WTC11 (cell line): ENCODE results near the gene PHACTR2. TPM values are rescaled to one million over a fixed set of nuclear protein-coding genes. Genes with fewer than 3 reads are reported as not detected.
A peak's percentile ranks its signal among the peaks of the same experiment; 100 is the strongest.
"Not testable (repeated sequence)": the region's sequence is repeated elsewhere in the genome, so short reads cannot be mapped to it uniquely, and the experiment has no call there.

Experiments
- ATAC-seq: fragments of 200-7000 bp; cut with Tn5 transposase; 2 replicates; pipeline ENCODE4 v1.10.0; 2021; ENCODE audit warnings: mild to moderate bottlenecking, moderate library complexity
- CTCF ChIA-PET: fragments of 300-600 bp; sonication (Branson Sonifier 250); formaldehyde crosslinking; loops from one replicate; lab custom pipeline; 2021; ENCODE audit warnings: antibody characterized with exemption; lab: Charles Lee
- POLR2A ChIA-PET: fragments of 350-600 bp; sonication (Branson Sonifier 250); formaldehyde crosslinking; loops from one replicate; lab custom pipeline; 2021; ENCODE audit warnings: antibody characterized with exemption; lab: Charles Lee
- DNase-seq: peaks from one replicate; pipeline ENCODE4 v3.0.0; 2021; ENCODE audit warnings: low spot score
- H3K27ac Mint-ChIP-seq: 2 replicates; pipeline ENCODE4 v1.8.0; 2021; ENCODE audit warnings: mixed read lengths
- H3K27me3 Mint-ChIP-seq: 2 replicates; pipeline ENCODE4 v1.8.0; 2021; ENCODE audit warnings: low read depth, mild to moderate bottlenecking, moderate library complexity, mixed read lengths
- H3K36me3 Mint-ChIP-seq: 2 replicates; pipeline ENCODE4 v1.8.0; 2021; ENCODE audit warnings: mixed read lengths
- H3K4me1 Mint-ChIP-seq: 2 replicates; pipeline ENCODE4 v1.8.0; 2022; ENCODE audit warnings: mixed read lengths
- H3K4me3 Mint-ChIP-seq: 2 replicates; pipeline ENCODE4 v1.8.0; 2021; ENCODE audit warnings: mild to moderate bottlenecking, moderate library complexity, mixed read lengths
- H3K9me3 Mint-ChIP-seq: 2 replicates; pipeline ENCODE4 v1.8.0; 2021; ENCODE audit warnings: mixed read lengths
- CREM ChIP-seq: sonication (generic); formaldehyde crosslinking; IDR thresholded peaks from 2 replicates; pipeline ENCODE4 v1.8.1; 2022; ENCODE audit warnings: mild to moderate bottlenecking, missing genetic modification reagents, moderate library complexity
- E2F1 ChIP-seq: sonication (generic); formaldehyde crosslinking; IDR thresholded peaks from 2 replicates; pipeline ENCODE4 v1.8.0; 2022; ENCODE audit warnings: mild to moderate bottlenecking, missing genetic modification reagents
- ELF4 ChIP-seq: sonication (generic); formaldehyde crosslinking; IDR thresholded peaks from 2 replicates; pipeline ENCODE4 v1.8.1; 2022; ENCODE audit warnings: low read depth, mild to moderate bottlenecking, moderate library complexity, missing genetic modification reagents
- EMX1 ChIP-seq: fragments of 250-450 bp; sonication (Bioruptor Pico); IDR thresholded peaks from 2 replicates; pipeline ENCODE4 v1.8.0; 2021; ENCODE audit warnings: mild to moderate bottlenecking
- GTF2I ChIP-seq: fragments of 250-450 bp; sonication (Bioruptor Pico); conservative IDR thresholded peaks from 2 replicates; pipeline ENCODE4 v1.4.0; 2021; ENCODE audit warnings: mild to moderate bottlenecking
- HMGA2 ChIP-seq: fragments of 250-450 bp; sonication (Bioruptor Pico); IDR thresholded peaks from 2 replicates; pipeline ENCODE4 v1.4.0; 2021; ENCODE audit warnings: mild to moderate bottlenecking, moderate library complexity
- HMGXB4 ChIP-seq: sonication (generic); formaldehyde crosslinking; IDR thresholded peaks from 2 replicates; pipeline ENCODE4 v1.8.1; 2023; ENCODE audit warnings: mild to moderate bottlenecking, moderate library complexity, missing genetic modification reagents
- MLX ChIP-seq: sonication (generic); formaldehyde crosslinking; IDR thresholded peaks from 2 replicates; pipeline ENCODE4 v1.8.1; 2023; ENCODE audit warnings: mild to moderate bottlenecking, missing genetic modification reagents, moderate library complexity
- NFE2L1 ChIP-seq: sonication (generic); formaldehyde crosslinking; IDR thresholded peaks from 2 replicates; pipeline ENCODE4 v1.8.1; 2023; ENCODE audit warnings: missing genetic modification reagents
- PRDM15 ChIP-seq: sonication (generic); formaldehyde crosslinking; IDR thresholded peaks from 2 replicates; pipeline ENCODE4 v1.8.0; 2022; ENCODE audit warnings: missing genetic modification reagents
- ZNF121 ChIP-seq: sonication (generic); formaldehyde crosslinking; IDR thresholded peaks from 2 replicates; pipeline ENCODE4 v1.8.0; 2023; ENCODE audit warnings: missing genetic modification reagents
- total RNA-seq: library from RNA; stranded (reverse); gene quantifications from 3 replicates; pipeline ENCODE4 v1.2.3, GENCODE V29; 2021
- TF ChIP-seq, protein P1 (sequence below): sonication (generic); formaldehyde crosslinking; IDR thresholded peaks from 2 replicates; pipeline ENCODE4 v1.8.0; 2023; ENCODE audit warnings: mild to moderate bottlenecking, missing genetic modification reagents
- TF ChIP-seq, protein P2 (sequence below): sonication (generic); formaldehyde crosslinking; conservative IDR thresholded peaks from 2 replicates; pipeline ENCODE4 v1.8.1; 2022; ENCODE audit warnings: mild to moderate bottlenecking, missing genetic modification reagents
- TF ChIP-seq, protein P3 (sequence below): sonication (generic); formaldehyde crosslinking; IDR thresholded peaks from 2 replicates; pipeline ENCODE4 v1.8.1; 2023; ENCODE audit warnings: mild to moderate bottlenecking, missing genetic modification reagents
- TF ChIP-seq, protein P4 (sequence below): sonication (generic); formaldehyde crosslinking; IDR thresholded peaks from 2 replicates; pipeline ENCODE4 v1.8.1; 2022; ENCODE audit warnings: missing genetic modification reagents, borderline replicate concordance

PHACTR2 gene
- total RNA-seq, 1 experiment from 2014 or later: 90.5 TPM

DNA sequence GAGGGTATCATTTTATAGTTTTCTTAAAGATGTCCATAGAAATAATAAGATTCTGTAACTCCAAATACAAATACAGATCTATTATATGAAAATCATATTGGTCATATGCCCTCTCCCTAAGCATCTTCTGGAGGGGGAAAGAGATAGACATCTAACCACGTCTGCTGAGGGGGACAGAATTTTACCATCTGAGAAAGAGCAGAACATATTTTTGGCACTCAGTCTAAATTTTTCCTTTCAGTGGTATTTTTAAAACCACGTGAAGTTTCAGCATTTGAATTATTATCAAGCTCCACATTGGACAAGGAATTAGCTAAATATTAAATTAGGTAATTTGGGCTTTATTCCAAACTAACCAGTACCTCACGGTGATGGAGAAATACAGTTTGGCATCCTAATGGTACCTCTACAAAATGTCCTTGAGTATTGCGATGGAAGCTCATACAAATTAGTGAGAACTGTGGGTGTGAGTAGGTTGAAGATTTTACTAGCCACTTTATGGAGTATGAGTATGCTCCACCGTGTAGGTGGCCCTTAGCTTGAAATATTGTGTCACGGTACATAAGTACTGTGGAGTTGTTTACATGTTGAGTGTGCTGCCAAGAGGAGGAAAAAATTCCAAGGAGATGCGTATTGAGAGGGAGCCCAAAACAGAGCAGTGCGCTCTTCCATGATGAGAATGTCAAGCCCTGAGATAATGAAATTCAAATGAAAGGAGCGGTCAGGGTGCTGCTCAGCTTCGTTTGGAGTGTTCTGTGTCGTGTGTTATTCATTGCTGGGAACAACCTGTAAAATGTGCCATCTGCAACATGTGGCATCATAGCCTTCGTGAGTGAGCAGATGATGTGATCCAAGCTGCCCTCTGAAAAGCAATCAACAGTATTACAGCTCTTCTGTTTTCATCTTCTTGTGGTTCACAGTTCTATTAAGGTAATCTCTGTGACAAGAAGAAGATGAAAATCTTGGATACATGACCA, 48.4 kb upstream of the PHACTR2 start (continued):
- TF ChIP-seq PRDM15 (CRISPR knock-in tag) (no peak), MLX (CRISPR knock-in tag) (no peak), ELF4 (no peak), CREM (no peak), EMX1 (CRISPR knock-in tag) (no peak)

- H3K4me3 Mint-ChIP-seq, CTCF ChIA-PET, H3K36me3 Mint-ChIP-seq, H3K27ac Mint-ChIP-seq, DNase-seq, H3K27me3 Mint-ChIP-seq, H3K4me1 Mint-ChIP-seq, ATAC-seq, POLR2A ChIA-PET: not testable (repeated sequence)
- TF ChIP-seq ZNF121: peak; percentile 73; the same call in 1 of the 2 replicates
- TF ChIP-seq GTF2I (CRISPR knock-in tag): 0 out of 2 replicates have a peak, but pooled peaks have one; percentile 18
- peaks cover 11% of the 10 kb centered on the region; the same call in 1 of the 2 replicates for H3K9me3 Mint-ChIP-seq
Measured at GRCh38 chr6:143631196-143631595, 46.6 kb upstream of the PHACTR2 start.

GRCh38 chr6:143632894-143633293, 44.9 kb upstream of the PHACTR2 start:
- Mint-ChIP-seq H3K27ac (no peak overlapping the region), H3K27me3 (no peaks in the 10 kb centered on the region), H3K4me1 (peaks cover 16% of the 10 kb centered on the region), H3K9me3 (peaks cover 11% of the 10 kb centered on the region; the same call in 1 of the 2 replicates), H3K4me3 (no peak overlapping the region), H3K36me3 (no peaks in the 10 kb centered on the region)
- POLR2A ChIA-PET: no interaction called here
- DNase-seq (no peak), ATAC-seq (no peak)
- TF ChIP-seq, protein P1, sequence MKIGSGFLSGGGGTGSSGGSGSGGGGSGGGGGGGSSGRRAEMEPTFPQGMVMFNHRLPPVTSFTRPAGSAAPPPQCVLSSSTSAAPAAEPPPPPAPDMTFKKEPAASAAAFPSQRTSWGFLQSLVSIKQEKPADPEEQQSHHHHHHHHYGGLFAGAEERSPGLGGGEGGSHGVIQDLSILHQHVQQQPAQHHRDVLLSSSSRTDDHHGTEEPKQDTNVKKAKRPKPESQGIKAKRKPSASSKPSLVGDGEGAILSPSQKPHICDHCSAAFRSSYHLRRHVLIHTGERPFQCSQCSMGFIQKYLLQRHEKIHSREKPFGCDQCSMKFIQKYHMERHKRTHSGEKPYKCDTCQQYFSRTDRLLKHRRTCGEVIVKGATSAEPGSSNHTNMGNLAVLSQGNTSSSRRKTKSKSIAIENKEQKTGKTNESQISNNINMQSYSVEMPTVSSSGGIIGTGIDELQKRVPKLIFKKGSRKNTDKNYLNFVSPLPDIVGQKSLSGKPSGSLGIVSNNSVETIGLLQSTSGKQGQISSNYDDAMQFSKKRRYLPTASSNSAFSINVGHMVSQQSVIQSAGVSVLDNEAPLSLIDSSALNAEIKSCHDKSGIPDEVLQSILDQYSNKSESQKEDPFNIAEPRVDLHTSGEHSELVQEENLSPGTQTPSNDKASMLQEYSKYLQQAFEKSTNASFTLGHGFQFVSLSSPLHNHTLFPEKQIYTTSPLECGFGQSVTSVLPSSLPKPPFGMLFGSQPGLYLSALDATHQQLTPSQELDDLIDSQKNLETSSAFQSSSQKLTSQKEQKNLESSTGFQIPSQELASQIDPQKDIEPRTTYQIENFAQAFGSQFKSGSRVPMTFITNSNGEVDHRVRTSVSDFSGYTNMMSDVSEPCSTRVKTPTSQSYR (CRISPR knock-in tag): no peak
- no peak for TF ChIP-seq ZNF121
- TF ChIP-seq HMGXB4 (CRISPR knock-in tag): no peak
- TF ChIP-seq, protein P2, sequence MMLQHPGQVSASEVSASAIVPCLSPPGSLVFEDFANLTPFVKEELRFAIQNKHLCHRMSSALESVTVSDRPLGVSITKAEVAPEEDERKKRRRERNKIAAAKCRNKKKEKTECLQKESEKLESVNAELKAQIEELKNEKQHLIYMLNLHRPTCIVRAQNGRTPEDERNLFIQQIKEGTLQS: no peak
- TF ChIP-seq, protein P3, sequence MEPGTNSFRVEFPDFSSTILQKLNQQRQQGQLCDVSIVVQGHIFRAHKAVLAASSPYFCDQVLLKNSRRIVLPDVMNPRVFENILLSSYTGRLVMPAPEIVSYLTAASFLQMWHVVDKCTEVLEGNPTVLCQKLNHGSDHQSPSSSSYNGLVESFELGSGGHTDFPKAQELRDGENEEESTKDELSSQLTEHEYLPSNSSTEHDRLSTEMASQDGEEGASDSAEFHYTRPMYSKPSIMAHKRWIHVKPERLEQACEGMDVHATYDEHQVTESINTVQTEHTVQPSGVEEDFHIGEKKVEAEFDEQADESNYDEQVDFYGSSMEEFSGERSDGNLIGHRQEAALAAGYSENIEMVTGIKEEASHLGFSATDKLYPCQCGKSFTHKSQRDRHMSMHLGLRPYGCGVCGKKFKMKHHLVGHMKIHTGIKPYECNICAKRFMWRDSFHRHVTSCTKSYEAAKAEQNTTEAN (CRISPR knock-in tag): no peak
- TF ChIP-seq HMGA2: no peak
- TF ChIP-seq, protein P4, sequence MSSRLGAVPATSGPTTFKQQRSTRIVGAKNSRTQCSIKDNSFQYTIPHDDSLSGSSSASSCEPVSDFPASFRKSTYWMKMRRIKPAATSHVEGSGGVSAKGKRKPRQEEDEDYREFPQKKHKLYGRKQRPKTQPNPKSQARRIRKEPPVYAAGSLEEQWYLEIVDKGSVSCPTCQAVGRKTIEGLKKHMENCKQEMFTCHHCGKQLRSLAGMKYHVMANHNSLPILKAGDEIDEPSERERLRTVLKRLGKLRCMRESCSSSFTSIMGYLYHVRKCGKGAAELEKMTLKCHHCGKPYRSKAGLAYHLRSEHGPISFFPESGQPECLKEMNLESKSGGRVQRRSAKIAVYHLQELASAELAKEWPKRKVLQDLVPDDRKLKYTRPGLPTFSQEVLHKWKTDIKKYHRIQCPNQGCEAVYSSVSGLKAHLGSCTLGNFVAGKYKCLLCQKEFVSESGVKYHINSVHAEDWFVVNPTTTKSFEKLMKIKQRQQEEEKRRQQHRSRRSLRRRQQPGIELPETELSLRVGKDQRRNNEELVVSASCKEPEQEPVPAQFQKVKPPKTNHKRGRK (CRISPR knock-in tag): no peak
- TF ChIP-seq NFE2L1 (CRISPR knock-in tag): no peak
- TF ChIP-seq E2F1 (CRISPR knock-in tag): no peak
- CTCF ChIA-PET: interaction anchor here (0.6 kb wide), 1 partner anchor 399 kb away, joined by 3 read pairs; no protein-coding TSS in a partner anchor
